NT2/D1 (cell line): ENCODE data around the gene GPC6.

Source experiments
- DNase-seq: peaks from one replicate; pipeline ENCODE4 v3.0.0-alpha.2; 2011; ENCODE audit warnings: low read depth, low spot score
- H3K27me3 ChIP-seq: 2 replicates; pipeline ENCODE4 v1.6.0; 2011; ENCODE audit warnings: mild to moderate bottlenecking; ENCODE audit not compliant: insufficient read length, insufficient read depth
- H3K36me3 ChIP-seq: 2 replicates; pipeline ENCODE4 v1.6.1; 2011; ENCODE audit warnings: mild to moderate bottlenecking, low read length, mixed read lengths; ENCODE audit not compliant: insufficient read depth, insufficient read length
- H3K4me1 ChIP-seq: 2 replicates; pipeline ENCODE4 v1.5.1; 2011; ENCODE audit not compliant: insufficient read depth, insufficient read length
- H3K4me3 ChIP-seq: 2 replicates; pipeline ENCODE4 v1.5.1; 2011; ENCODE audit warnings: low read depth; ENCODE audit not compliant: insufficient read length
- H3K9ac ChIP-seq: 2 replicates; pipeline ENCODE4 v1.6.0; 2011; ENCODE audit warnings: low read depth; ENCODE audit not compliant: insufficient read length
- H3K9me3 ChIP-seq: 2 replicates; pipeline ENCODE4 v1.5.1; 2011; ENCODE audit warnings: mild to moderate bottlenecking, low read length; ENCODE audit not compliant: insufficient read depth
- SUZ12 ChIP-seq: IDR thresholded peaks from 2 replicates; pipeline ENCODE4 v1.6.1; 2011; ENCODE audit not compliant: insufficient read length, insufficient read depth; ENCODE audit errors: extremely low read depth
- YY1 ChIP-seq: IDR thresholded peaks from 2 replicates; pipeline ENCODE4 v1.6.1; 2011; ENCODE audit not compliant: insufficient read length, insufficient read depth
- ZNF274 ChIP-seq: IDR thresholded peaks from 2 replicates; pipeline ENCODE4 v1.6.1; 2011; ENCODE audit warnings: mild to moderate bottlenecking, low read depth, low read length

The GPC6 gene

DNA sequence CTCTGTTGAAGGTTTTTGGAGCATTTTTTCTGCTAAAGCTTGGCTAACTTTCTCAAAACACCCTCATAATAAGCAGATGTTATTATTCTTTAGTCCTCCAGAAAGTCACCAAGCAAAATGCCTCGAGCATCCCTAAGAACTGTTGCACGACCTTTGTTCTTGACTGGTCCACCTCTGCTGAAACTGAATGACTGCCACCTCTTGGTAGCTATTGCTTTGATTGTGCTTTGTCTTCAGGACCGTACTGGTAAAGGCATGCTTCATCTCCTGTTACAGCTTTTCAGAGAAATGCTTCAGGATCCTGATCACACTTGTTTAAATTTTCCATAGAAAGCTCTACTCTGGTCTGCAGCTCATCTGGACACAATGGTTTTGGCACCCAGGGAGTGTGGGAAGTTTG, 998.1 kb downstream of the GPC6 start:
- TF ChIP-seq YY1 = no peak
- TF ChIP-seq ZNF274 = no peak
- no peak for TF ChIP-seq SUZ12
- no peaks in the 10 kb centered on the region for H3K4me1 ChIP-seq
- H3K36me3 ChIP-seq = no peaks in the 10 kb centered on the region
- no peaks in the 10 kb centered on the region for H3K27me3 ChIP-seq
- no peaks in the 10 kb centered on the region; the same call in 1 of the 2 replicates for H3K9me3 ChIP-seq
- H3K4me3 ChIP-seq = no peak overlapping the region
- DNase-seq = no peak
- no peak overlapping the region for H3K9ac ChIP-seq

DNA sequence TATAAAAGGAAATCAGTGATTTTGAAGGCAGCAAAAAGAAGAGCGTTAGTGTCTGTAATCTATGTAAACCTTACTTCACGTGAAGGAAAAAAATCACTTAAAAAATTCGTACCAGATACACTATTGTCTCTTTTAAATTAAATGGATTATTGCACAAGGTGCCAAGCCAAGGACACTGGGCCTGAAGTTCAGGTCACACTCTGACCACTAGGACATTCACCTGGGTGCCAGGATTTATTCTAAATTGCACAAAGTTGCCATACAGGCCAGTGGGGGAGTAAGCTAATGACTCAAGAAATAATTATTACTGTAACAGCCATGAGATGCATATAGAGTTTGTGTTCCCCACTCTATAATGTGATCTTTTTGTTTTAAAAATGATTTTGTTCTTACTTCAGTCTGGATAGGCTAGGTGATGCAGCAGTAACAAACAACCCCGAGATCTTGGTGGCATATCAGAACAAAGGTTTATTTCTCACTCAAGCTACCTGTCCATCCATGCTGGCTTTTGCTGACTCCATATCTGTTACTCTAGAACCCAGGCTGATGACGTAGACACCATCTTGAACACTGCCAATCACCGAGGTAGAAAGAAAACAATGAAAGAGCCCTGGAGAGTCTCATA, 1000.8 kb downstream of the GPC6 start:
- no peaks in the 10 kb centered on the region for H3K4me1 ChIP-seq
- no peak for DNase-seq
- H3K27me3 ChIP-seq = no peaks in the 10 kb centered on the region
- no peak for TF ChIP-seq ZNF274
- TF ChIP-seq SUZ12 = no peak
- no peak for TF ChIP-seq YY1
- H3K36me3 ChIP-seq = no peaks in the 10 kb centered on the region
- H3K9ac ChIP-seq = no peak overlapping the region
- no peak overlapping the region for H3K4me3 ChIP-seq
- no peaks in the 10 kb centered on the region; the same call in 1 of the 2 replicates for H3K9me3 ChIP-seq

DNA sequence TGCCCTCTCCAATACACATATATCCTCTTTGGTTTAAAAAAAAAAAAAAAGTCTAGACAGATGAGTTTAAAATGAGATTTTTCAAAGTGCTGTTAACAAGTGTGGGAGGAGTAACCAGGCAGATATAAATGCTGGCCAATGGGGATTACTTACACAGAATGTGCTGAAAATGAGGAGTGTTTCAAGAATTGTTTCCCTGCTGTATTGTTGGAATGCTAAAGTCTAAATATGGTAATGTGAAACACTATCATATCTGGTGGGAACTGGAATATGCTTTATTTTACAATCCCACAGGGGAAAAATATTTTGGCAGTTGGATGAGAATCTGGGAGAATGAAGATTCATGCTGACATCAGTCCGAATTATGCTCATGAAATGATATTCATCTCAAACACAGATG, 1002.2 kb downstream of the GPC6 start:
- H3K9me3 ChIP-seq = no peaks in the 10 kb centered on the region; the same call in 1 of the 2 replicates
- no peak overlapping the region for H3K4me3 ChIP-seq
- no peaks in the 10 kb centered on the region for H3K36me3 ChIP-seq
- H3K27me3 ChIP-seq = no peaks in the 10 kb centered on the region
- H3K9ac ChIP-seq = no peak overlapping the region
- no peak for DNase-seq
- H3K4me1 ChIP-seq = no peaks in the 10 kb centered on the region
- no peak for TF ChIP-seq SUZ12
- no peak for TF ChIP-seq YY1
- TF ChIP-seq ZNF274 = no peak

DNA sequence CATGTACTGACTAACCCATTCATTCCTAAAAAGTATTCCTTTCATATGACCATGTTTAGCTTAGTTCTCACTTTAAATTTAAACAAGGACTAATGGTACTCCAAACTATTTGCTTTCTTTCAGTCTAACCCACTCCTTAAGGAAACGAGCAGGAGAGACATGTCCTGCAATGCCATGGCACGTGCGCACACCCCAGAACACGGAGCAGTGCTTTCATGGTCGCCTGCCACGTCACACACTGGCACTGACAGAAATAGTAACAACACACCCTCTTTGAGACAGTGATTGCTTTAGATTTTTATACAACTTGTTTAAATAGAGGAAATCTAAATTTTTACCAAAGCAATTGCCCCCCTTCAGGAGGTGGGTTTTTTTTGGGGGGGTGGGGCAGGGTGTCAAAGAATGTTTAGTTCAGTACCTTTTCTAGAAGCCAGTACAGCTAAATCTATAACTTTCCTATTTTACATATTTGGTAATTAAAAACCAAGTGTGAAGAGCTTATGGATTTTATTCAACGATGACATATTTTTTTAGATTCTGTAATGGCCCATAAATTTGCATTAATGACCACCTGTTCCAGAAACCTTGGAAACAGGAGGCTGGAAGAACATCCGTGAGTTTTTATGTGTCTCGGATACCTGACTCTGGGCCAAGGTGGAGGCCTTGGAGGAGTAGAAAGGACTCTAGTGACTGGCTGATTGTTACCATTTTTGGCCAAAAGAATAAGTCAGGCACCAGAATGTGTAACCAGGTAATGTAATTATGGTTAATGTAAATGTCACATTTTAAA, 1005.7 kb downstream of the GPC6 start:
- DNase-seq = no peak

DNA sequence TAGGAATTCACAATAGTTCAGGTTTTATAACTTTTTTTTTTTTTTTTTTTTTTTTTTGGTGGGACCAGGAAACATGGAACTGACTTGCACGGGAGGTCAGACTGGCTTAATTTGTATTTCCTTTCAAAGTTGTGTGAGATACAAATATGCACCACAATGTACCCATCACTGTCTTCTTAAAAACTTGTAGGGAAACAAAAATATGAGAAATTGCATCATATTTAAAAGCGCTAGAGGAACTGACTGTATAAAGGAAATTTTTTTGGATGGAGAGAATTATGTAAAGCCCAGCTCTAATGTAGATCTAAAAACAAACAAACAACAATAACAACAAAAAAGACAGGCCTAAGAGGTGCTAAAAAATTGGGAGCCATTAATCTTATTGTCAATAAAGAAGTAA, 1006.3 kb downstream of the GPC6 start:
- Histone ChIP-seq H3K4me1 (no peaks in the 10 kb centered on the region), H3K9ac (no peak overlapping the region), H3K36me3 (no peaks in the 10 kb centered on the region), H3K27me3 (no peaks in the 10 kb centered on the region), H3K4me3 (no peak overlapping the region), H3K9me3 (no peaks in the 10 kb centered on the region)
- TF ChIP-seq YY1 (no peak), ZNF274 (no peak), SUZ12 (no peak)
- DNase-seq = no peak

More for the DNA sequence above, 1005.7 kb downstream of the GPC6 start:
- no peak overlapping the region for H3K4me3 ChIP-seq
- TF ChIP-seq ZNF274 (no peak), SUZ12 (no peak), YY1 (no peak)
- no peaks in the 10 kb centered on the region for H3K36me3 ChIP-seq
- no peaks in the 10 kb centered on the region for H3K27me3 ChIP-seq
- H3K9ac ChIP-seq = no peak overlapping the region
- no peaks in the 10 kb centered on the region; the same call in 1 of the 2 replicates for H3K9me3 ChIP-seq
- no peaks in the 10 kb centered on the region for H3K4me1 ChIP-seq

DNA sequence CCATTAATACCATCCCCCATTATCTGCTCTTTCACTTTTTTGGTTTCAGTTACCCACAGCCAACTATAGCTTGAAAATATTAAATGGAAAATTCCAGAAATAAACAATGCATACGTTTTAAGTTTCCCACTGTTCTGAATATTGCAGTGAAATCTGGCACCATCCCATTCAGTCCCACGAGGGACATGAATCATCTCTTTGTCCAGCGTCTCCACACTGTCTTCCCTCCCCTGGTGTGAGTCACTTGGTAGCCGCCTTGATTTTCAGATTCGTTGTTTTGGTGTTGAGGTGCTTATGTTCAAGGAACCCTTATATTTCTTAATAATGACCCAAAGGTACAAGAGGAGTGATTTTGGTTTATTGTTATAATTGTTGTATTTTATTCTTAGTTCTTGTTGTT, 1006.8 kb downstream of the GPC6 start:
- no peak for TF ChIP-seq YY1
- Histone ChIP-seq H3K27me3 (no peaks in the 10 kb centered on the region), H3K9ac (no peak overlapping the region), H3K36me3 (no peaks in the 10 kb centered on the region), H3K4me1 (no peaks in the 10 kb centered on the region), H3K4me3 (no peak overlapping the region), H3K9me3 (no peaks in the 10 kb centered on the region)
- DNase-seq = no peak

DNA sequence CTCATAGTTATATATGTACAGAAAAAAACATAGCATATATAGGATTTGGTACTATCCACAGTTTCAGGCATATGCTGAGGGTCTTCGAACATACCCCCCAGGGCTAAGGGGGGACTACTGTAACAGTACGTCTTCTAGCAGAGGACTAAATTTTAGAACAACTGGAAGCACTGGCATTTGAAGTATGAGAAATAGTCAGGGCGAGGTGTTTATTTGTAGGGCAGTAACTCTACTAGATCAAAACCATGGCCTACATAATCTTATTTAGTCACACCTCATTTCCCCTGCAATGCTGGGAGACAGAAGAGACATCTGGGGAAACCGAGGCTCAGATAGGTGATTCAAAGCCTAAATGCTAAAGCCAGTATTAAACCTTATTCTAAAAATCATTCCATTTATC, 1007.2 kb downstream of the GPC6 start:
- H3K36me3 ChIP-seq = no peaks in the 10 kb centered on the region
- H3K27me3 ChIP-seq = no peaks in the 10 kb centered on the region
- H3K9ac ChIP-seq = no peak overlapping the region
- no peak for DNase-seq
- H3K4me3 ChIP-seq = no peak overlapping the region
- no peaks in the 10 kb centered on the region for H3K4me1 ChIP-seq
- TF ChIP-seq YY1 (no peak), SUZ12 (no peak), ZNF274 (no peak)
- H3K9me3 ChIP-seq = no peaks in the 10 kb centered on the region
